ENCODE measurements around the gene FILIP1L. TPM values are rescaled to one million over a fixed set of nuclear protein-coding genes. Genes with fewer than 3 reads are reported as not detected.

The FILIP1L gene
- total RNA-seq, 1 experiment from 2014 or later = 0.07 TPM

DNA sequence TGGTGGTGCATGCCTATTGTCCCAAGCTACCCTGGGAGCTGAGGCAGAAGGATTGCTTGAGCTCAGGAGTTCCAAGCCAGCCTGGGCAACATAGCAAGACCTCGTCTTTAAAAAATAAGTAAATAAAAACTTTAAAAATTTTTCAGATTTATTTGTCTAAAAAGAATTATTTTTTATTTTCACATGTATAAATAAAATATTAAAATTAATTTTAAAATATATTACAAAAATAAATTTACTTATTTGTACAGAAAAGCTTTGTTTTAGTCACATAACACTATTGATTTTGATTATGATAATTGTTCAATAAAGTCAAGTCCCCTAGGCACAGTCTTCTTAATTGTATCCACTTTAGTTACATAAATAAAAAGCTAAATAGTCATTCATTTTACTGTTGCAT lies 85.2 kb downstream of the FILIP1L start:
- H3K27me3 Mint-ChIP-seq (ENCODE audit: low read depth) = no peaks in the 10 kb centered on the region
- H3K4me1 ChIP-seq (ENCODE audit: insufficient read depth, low read length) = no peaks in the 10 kb centered on the region
- no peak for TF ChIP-seq CTCF (conservative IDR thresholded peaks at IDR 0.05)

More for the DNA sequence above, 85.2 kb downstream of the FILIP1L start:
- Histone ChIP-seq H3K27ac (ENCODE audit: insufficient read length, low read depth, low read length) (no peak overlapping the region), H3K4ac (ENCODE audit: low read depth, low read length) (no peak overlapping the region), H2BK20ac (ENCODE audit: low read depth, low read length, poor library complexity, severe bottlenecking) (no peak overlapping the region), H4K91ac (ENCODE audit: insufficient read length, low read depth, low read length) (no peak overlapping the region), H3K14ac (ENCODE audit: insufficient read depth, low read length) (no peak overlapping the region), H2BK15ac (ENCODE audit: low read depth, low read length) (no peak overlapping the region), H4K20me1 (ENCODE audit: control insufficient read depth, insufficient read depth, insufficient read length) (no peaks in the 10 kb centered on the region), H2AK5ac (ENCODE audit: insufficient read length, low read length) (no peak overlapping the region), H2BK12ac (ENCODE audit: insufficient read length, low read depth, low read length) (no peak overlapping the region), H3K27me3 (ENCODE audit: insufficient read depth, low read length) (no peaks in the 10 kb centered on the region), H3K56ac (ENCODE audit: insufficient read length, low read depth, low read length) (no peak overlapping the region), H3K23ac (ENCODE audit: insufficient read length, low read depth, low read length) (no peak overlapping the region), H3K23me2 (ENCODE audit: insufficient read length, low read depth, low read length, poor library complexity, severe bottlenecking) (no peaks in the 10 kb centered on the region), H3K79me2 (ENCODE audit: insufficient read depth, low read length) (no peaks in the 10 kb centered on the region), H3K79me1 (ENCODE audit: insufficient read depth, low read depth, low read length, poor library complexity, severe bottlenecking) (no peaks in the 10 kb centered on the region), H3K4me2 (ENCODE audit: insufficient read depth, insufficient read length, low read length) (no peak overlapping the region), H3K9me3 (ENCODE audit: control insufficient read depth, low read depth, low read length) (no peaks in the 10 kb centered on the region), H3K9ac (ENCODE audit: extremely low read depth, insufficient read length, low read length) (no peak overlapping the region), H2AFZ (ENCODE audit: low read length) (no peak overlapping the region), H2BK5ac (ENCODE audit: insufficient read length, low read length) (no peak overlapping the region), H4K8ac (replicated peaks; ENCODE audit: insufficient read length, low read depth, low read length) (no peak overlapping the region), H2BK120ac (ENCODE audit: low read depth, low read length, poor library complexity, severe bottlenecking) (no peak overlapping the region), H4K5ac (ENCODE audit: insufficient read length, low read depth, low read length) (no peak overlapping the region), H3T11ph (ENCODE audit: low read length) (no peak overlapping the region), H3K18ac (ENCODE audit: insufficient read length, low read depth, low read length) (no peak overlapping the region)
- Mint-ChIP-seq H3K4me3 (no peak overlapping the region), H3K36me3 (ENCODE audit: insufficient read depth in 1 of 3, low read depth in 3 of 3) (no peaks in the 10 kb centered on the region), H3K27ac (no peak overlapping the region), H3K4me1 (peaks cover 4 to 5% of the 10 kb centered on the region in 2 experiments; a peak in 3 of 4 replicates), H3K9me3 (no peaks in the 10 kb centered on the region)
- no CpG with 5 or more reads among the region's 1 CpG for WGBS (ENCODE audit: extremely low coverage, insufficient read length, low lambda C conversion rate)
- DNase-seq = no peak
